Body of pancreas (tissue), 4 donors: ENCODE results near the gene ELL. TPM values are rescaled to one million over a fixed set of nuclear protein-coding genes. Genes with fewer than 3 reads are reported as not detected.

ENCODE experiments used
- ATAC-seq: fragments of 150-250 bp; one replicate; pipeline ENCODE4 v1.9.1; 2016
- DNase-seq, 4 donors: peaks; one replicate each; pipeline ENCODE4 v3.0.0-alpha.2; 2019
- H3K27ac ChIP-seq, 4 donors: fragments of 200-600 bp; sonication (generic); 1 replicate in 3 of 4; 2 replicates in 1 of 4; pipeline versions ENCODE4 v1.5.1 to v1.6.1; 2016 to 2019; ENCODE audit warnings: mild to moderate bottlenecking in 1 of 4, mixed read lengths in 1 of 4, moderate library complexity in 1 of 4
- H3K27me3 ChIP-seq, 2 donors: fragments of 200-600 bp; sonication (generic); one replicate each; pipeline ENCODE4 v1.6.0; 2016; ENCODE audit warnings: mild to moderate bottlenecking in 1 of 2
- H3K36me3 ChIP-seq, 2 donors: fragments of 200-600 bp; sonication (generic); replicated peaks in 1 of 2; 2 replicates each; pipeline ENCODE4 v1.5.1; 2016; ENCODE audit warnings: low read depth in 2 of 2; ENCODE audit not compliant: insufficient read depth in 1 of 2
- H3K4me1 ChIP-seq: fragments of 200-600 bp; sonication (generic); one replicate; pipeline ENCODE4 v1.6.0; 2016
- H3K4me3 ChIP-seq, 2 donors: fragments of 200-600 bp; sonication (generic); 1 replicate in 1 of 2; 2 replicates in 1 of 2; pipeline ENCODE4 v1.5.1; 2016 to 2019
- H3K9me3 ChIP-seq, 3 donors: fragments of 200-600 bp; sonication (generic); 1 replicate in 2 of 3; 2 replicates in 1 of 3; pipeline ENCODE4 v1.5.1; 2016
- CTCF ChIP-seq, 7 experiments: fragments of 450-650 bp in 4 of 7; fragments of 200-600 bp in 3 of 7; sonication (generic) in 3 of 7; IDR thresholded peaks; one replicate each; pipeline ENCODE4 v1.5.1; 2016 to 2019; ENCODE audit warnings: antibody characterized with exemption in 7 of 7
- POLR2A ChIP-seq, 3 donors: fragments of 450-650 bp; IDR thresholded peaks; one replicate each; pipeline ENCODE4 v1.6.1; 2016; ENCODE audit warnings: antibody characterized with exemption in 3 of 3, mild to moderate bottlenecking in 2 of 3
- WGBS, 2 donors: methylation state at CpG; one replicate each; pipeline ENCODE4 v1.1.5; 2017; 5-methylcytosine and 5-hydroxymethylcytosine counted together
- intact Hi-C: fragments of 100-400 bp; cut with DNase I; formaldehyde crosslinking; loops from one replicate; pipeline ENCODE4 v1.15.1; 2023
- total RNA-seq, 2 donors: library from RNA; depleted of rRNA; stranded (reverse); fragments of >200 nt; gene quantifications; one replicate each; pipeline ENCODE4 v1.1.0, GENCODE V29; 2016

ELL gene
- 10 to 100 TPM; 12.5 to 14.2 TPM for total RNA-seq

GRCh38 chr19:18521692-18522123 is at the start of gene ELL:
Gene ELL (minus strand): TSS chr19:18522070. CDS start chr19:18522055, 15 bp downstream.
- H3K4me3 ChIP-seq = peak within 1 kb of the TSS; percentile 71 to 92
- peaks cover 34% of the 10 kb centered on the region for H3K4me1 ChIP-seq
- H3K36me3 ChIP-seq = no peaks in the 10 kb centered on the region
- H3K9me3 ChIP-seq = no peaks in the 10 kb centered on the region
- ATAC-seq (peak; percentile 1), DNase-seq (no peak)
- WGBS, 2 donors = 0% methylated on average over 1 to 48 of the region's 52 CpGs
- no peaks in the 10 kb centered on the region for H3K27me3 ChIP-seq
- intact Hi-C loops = no loop called here
- TF ChIP-seq POLR2A (IDR thresholded peaks at IDR 0.05) = peak; percentile 92 to 97 (median 94)
- TF ChIP-seq CTCF (IDR thresholded peaks at IDR 0.05) = peak in 1 of 7 experiments; percentile 8
- peak within 1 kb of the TSS; percentile 94 to 98 (median 94) for H3K27ac ChIP-seq

- 84 to 100% methylated on average over 1 to 12 of the region's 15 CpGs for WGBS, 2 donors
These were observed 46.5 kb upstream of the ELL start for GRCh38 chr19:18568367-18568766.

GRCh38 chr19:18566953-18567352 is 45.1 kb upstream of the ELL start:
- WGBS, 2 donors = 80 to 97% methylated on average over 1 to 8 of the region's 8 CpGs
- Histone ChIP-seq H3K4me3 (no peak overlapping the region), H3K27ac (no peak overlapping the region), H3K9me3 (no peaks in the 10 kb centered on the region), H3K4me1 (peaks cover 4% of the 10 kb centered on the region), H3K27me3 (no peaks in the 10 kb centered on the region), H3K36me3 (peaks cover 16 to 39% of the 10 kb centered on the region in 2 donors)
- no peak for ATAC-seq
- intact Hi-C loops = loop anchor here (10.0 kb wide), 1 partner anchor 102 kb away; no protein-coding TSS in a partner anchor
- DNase-seq = no peak
- TF ChIP-seq CTCF (IDR thresholded peaks at IDR 0.05) (no peak), POLR2A (IDR thresholded peaks at IDR 0.05) (no peak)

More at GRCh38 chr19:18568367-18568766, 46.5 kb upstream of the ELL start:
- Histone ChIP-seq H3K36me3 (peaks cover 16 to 35% of the 10 kb centered on the region in 2 donors), H3K4me3 (no peak overlapping the region), H3K4me1 (peaks cover 16% of the 10 kb centered on the region), H3K9me3 (no peaks in the 10 kb centered on the region), H3K27ac (no peak overlapping the region), H3K27me3 (no peaks in the 10 kb centered on the region)
- ATAC-seq (no peak), DNase-seq (no peak)
- TF ChIP-seq POLR2A (IDR thresholded peaks at IDR 0.05) (no peak), CTCF (IDR thresholded peaks at IDR 0.05) (no peak)
- intact Hi-C loops = loop anchor here (10.0 kb wide), 1 partner anchor 104 kb away; no protein-coding TSS in a partner anchor

- Histone ChIP-seq H3K4me3 (no peak overlapping the region), H3K27me3 (no peaks in the 10 kb centered on the region), H3K4me1 (peaks cover 15% of the 10 kb centered on the region), H3K9me3 (no peaks in the 10 kb centered on the region), H3K27ac (peak overlapping the region in 1 of 4 donors; percentile 17), H3K36me3 (peaks cover 15 to 25% of the 10 kb centered on the region in 2 donors)
- TF ChIP-seq POLR2A (IDR thresholded peaks at IDR 0.05) (no peak), CTCF (IDR thresholded peaks at IDR 0.05) (no peak)
- WGBS, 2 donors = 73 to 91% methylated on average over 14 of the region's 14 CpGs
- DNase-seq (peak in 1 of 4 donors; percentile 19), ATAC-seq (no peak)
- intact Hi-C loops = loop anchor here (10.0 kb wide), 1 partner anchor 97 kb away; no protein-coding TSS in a partner anchor
These were observed 40.2 kb upstream of the ELL start for GRCh38 chr19:18562086-18562485.

- peaks cover 15% of the 10 kb centered on the region for H3K4me1 ChIP-seq
- DNase-seq = no peak
- intact Hi-C loops = loop anchor here (10.0 kb wide), 1 partner anchor 95 kb away; no protein-coding TSS in a partner anchor
- no peaks in the 10 kb centered on the region for H3K9me3 ChIP-seq
- no peak for ATAC-seq
- TF ChIP-seq CTCF (IDR thresholded peaks at IDR 0.05) = no peak
- no peak for TF ChIP-seq POLR2A (IDR thresholded peaks at IDR 0.05)
- peaks cover 0 to 8% of the 10 kb centered on the region in 2 donors for H3K36me3 ChIP-seq
- no peaks in the 10 kb centered on the region for H3K27me3 ChIP-seq
- H3K4me3 ChIP-seq = no peak overlapping the region
- WGBS, 2 donors = 62 to 66% methylated on average over 5 of the region's 5 CpGs
- H3K27ac ChIP-seq = peak overlapping the region in 2 of 4 donors; percentile 10 to 24
These were observed 37.8 kb upstream of the ELL start for GRCh38 chr19:18559685-18560084.
